ENCODE results near the gene RANBP3.

Gene RANBP3

DNA sequence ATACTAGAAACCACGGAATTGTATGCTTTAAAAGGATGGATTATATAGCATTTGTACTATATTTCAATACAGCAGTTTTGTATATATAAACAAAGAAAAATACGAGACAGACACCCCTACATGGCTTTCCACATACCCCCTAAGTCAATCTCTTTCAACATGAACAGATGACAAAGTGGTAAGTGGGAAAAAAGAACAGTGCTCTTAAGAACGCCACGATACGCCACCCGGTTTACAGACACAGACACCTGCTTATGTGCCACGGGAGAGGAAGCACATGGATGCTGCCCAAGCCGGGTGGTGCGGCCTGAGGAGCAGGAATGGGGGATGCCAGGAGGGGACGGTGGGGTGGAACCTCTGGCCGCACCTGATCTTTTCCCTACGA, 55.8 kb downstream of the RANBP3 start:
- DNase-seq = no peak

DNA sequence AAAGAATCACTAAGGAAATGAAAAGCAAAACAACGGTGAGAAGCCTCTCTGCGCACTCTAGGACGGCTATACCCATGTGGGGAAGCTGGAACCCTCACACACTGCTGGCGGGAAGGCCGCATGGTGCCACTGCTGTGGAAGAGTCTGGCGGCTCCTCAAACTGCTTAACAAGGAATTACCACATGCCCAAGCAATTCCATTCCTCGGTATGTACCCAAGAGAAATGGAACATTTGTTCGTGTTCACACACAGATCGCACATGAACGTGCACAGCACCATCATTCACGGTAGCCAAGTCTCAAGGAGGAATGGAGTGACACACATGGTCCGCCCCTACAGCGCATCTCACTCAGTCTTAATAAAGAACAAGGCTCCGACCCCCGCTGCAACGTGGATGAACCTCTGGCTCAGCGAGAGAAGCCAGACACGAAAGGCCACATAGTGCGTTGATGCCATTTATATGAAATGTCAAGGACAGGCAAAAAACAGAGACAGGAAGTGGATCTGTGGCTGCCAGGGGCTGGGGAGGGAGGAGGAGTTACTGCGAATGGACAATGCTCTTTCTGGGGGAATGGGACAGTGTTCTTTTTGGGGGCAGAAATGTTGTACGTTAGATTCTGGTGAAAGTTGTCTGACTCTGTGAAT, 56.3 kb downstream of the RANBP3 start:
- no peak for DNase-seq

DNA sequence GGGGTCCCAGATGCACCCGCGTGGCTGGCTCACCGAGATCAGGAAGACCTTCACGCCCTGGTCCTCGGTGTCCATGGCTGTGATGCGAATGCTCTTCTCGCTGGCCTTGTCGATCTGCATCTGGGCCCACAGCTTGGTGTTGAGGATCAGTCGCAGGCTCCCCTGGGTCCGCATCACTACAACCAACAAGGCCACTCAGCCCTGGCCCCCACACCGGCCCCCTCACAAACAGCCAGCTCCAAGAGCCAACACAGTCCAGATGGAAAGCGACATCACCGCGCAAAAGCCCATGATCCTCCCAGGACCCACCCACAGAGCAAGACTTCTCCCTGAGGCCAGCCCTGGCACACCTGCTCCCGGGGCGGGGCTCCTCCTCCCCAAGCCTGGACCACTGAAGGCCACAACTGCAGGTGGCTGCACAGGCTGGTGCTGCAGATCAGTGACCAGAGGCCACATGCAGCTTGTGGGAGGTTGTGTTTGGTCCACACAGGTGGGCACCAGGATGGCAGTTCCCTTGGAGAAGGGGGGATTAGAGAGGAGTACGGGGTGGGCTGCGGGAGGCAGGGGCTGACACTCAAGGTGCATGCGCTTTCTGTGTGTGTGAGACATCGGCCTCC, 59.4 kb downstream of the RANBP3 start:
- DNase-seq = no peak

- DNase-seq = no peak
These were observed 60.4 kb downstream of the RANBP3 start for GRCh38 chr19:5917431-5918107.

DNA sequence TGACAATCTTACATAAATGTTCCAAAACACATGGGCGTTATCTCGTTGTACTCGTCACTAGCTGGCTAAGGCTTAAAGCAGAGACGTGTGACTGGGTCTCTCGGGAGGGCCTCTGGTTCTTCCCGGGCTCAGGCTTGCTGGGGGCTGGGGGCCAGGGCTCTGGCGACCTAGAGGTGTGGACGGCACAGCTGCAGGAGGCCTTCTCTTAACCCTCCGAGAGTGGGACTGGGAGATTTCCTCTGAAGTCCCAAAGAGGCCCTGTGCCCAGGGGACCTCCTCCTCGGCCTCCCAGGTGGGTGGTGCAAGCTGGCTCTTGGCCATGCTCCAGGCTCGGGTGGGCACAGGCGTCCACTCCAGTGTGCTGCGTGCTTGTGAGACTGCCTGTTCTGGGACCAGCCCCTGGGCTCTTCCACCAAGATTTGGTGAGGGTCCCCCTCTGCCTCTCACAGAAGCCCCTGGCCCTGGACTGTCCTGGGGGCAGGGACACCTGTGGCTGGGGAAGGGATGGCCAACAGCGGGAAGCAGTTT, 61.7 kb downstream of the RANBP3 start:
- DNase-seq = no peak

- no peak for DNase-seq
These were observed 62.2 kb downstream of the RANBP3 start for GRCh38 chr19:5915782-5916165.

DNA sequence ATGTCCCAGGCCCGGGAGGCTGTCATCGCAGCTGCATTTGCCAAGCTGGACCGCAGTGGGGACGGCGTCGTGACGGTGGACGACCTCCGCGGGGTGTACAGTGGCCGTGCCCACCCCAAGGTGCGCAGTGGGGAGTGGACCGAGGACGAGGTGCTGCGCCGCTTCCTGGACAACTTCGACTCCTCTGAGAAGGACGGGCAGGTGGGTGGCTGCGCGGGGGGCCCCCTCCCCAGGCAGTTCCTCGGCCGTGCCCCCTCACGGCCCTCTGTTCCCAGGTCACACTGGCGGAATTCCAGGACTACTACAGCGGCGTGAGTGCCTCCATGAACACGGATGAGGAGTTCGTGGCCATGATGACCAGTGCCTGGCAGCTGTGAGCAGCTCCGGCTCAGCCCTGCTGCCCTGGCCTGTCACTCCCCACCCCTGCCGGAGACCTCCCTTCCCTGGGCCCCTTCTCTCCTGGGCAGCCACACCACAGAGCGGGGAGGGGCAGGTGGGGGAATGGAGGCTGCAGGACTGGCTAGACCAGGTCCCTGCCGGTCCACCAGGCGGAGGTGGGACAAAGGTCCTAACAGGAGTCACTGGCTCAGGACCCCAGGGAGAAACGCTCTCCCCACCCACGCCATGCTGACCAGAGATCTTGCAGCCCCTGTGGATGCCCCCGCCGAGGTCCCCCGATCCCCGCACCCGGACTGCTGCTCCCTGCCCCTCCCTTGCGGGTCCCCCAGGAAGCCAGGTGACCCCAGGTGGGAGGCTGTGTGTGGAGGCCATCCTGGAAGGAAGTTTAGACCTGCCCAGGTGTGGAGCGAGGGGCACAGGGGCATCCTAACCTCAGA, 62.8 kb downstream of the RANBP3 start:
- DNase-seq = no peak

DNA sequence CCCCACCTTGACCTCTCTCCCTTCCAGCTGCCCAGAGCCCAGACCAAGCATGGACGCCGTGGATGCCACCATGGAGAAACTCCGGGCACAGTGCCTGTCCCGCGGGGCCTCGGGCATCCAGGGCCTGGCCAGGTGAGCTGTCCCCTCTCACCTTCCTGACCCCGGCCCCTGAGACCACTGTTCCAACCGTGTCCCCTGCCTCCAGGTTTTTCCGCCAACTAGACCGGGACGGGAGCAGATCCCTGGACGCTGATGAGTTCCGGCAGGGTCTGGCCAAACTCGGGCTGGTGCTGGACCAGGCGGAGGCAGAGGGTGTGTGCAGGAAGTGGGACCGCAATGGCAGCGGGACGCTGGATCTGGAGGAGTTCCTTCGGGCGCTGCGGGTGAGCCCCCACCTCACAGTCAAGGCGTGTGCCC, 63.6 kb downstream of the RANBP3 start:
- no peak for DNase-seq

- no peak for DNase-seq
These were observed 64.1 kb downstream of the RANBP3 start, which contains the start of gene CAPS for GRCh38 chr19:5913739-5914357. Gene CAPS (plus strand): TSS chr19:5914254. CDS start chr19:5914407, 153 bp downstream.

DNA sequence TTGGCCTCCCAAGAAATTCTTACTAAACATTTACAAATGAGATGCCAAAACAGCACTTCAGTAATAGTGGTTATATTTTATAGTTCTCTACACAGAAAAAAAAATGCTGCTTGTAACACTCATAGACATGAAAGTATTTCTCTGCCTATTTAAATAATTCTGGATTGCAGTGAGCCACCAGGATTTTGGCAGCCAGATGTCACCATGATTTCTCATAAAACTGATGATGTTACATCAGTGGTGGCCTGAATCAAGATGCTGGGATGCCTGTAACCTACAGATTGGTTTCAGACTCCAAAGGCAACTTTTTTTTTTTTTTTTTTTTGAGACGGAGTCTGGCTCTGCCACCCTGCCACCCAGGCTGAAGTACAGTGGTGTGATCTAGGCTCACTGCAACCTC, 66.6 kb downstream of the RANBP3 start:
- DNase-seq = no peak

DNA sequence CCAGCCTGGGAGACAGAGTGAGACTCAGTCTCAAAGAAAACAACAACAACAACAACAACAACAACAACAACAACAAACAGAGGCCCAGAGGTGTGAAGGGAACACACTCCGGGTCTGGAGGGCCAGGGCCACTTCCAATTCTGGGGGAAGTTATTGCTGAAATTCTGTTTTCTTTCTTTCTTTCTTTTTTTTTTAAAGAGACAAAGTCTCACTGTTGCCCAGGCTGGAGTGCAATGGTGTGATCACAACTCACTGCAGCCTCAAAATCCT, 67.4 kb downstream of the RANBP3 start:
- DNase-seq = no peak

DNA sequence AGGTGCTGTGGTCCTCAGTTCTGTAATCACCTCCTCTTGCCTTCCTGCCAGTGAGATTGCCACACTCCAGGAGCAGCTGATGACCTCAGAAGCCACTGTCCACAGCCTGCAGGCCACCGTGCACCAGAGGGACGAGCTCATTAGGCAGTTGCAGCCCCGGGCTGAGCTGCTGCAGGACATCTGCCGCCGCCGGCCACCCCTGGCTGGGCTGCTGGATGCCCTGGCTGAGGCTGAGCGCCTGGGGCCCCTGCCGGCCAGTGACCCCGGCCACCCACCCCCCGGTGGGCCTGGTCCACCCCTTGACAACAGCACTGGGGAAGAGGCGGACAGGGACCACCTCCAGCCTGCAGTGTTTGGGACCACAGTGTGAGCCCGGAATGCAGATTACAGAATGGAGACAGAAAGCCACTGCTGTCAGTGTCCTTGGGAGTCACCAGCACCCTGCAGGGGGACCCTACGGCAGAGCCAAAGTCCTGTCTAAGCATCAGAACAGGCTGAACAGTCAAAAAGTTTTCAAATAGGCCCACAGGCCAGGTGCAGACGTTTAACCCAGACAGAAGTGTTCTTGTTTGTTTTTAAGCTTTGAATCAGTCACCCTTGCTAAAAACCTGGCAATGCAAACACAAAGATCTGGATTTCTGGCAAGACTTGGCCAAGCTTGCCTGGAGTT, 69.0 kb downstream of the RANBP3 start:
- DNase-seq = no peak

- peak; percentile 35 for DNase-seq
These were observed 70.7 kb downstream of the RANBP3 start for GRCh38 chr19:5907241-5907640.

- DNase-seq = no peak
These were observed 72.7 kb downstream of the RANBP3 start for GRCh38 chr19:5905114-5905778.

GRCh38 chr19:5904352-5905113, 73.4 kb downstream of the RANBP3 start, which contains the start of gene VMAC:
Gene VMAC (plus strand): TSS chr19:5904872. CDS start chr19:5904891, 19 bp downstream.
- DNase-seq = peak; percentile 99

- DNase-seq = peak; percentile 99
These were observed 74.2 kb downstream of the RANBP3 start, which contains the start of gene NDUFA11 for GRCh38 chr19:5903624-5904351. Gene NDUFA11 (minus strand): TSS chr19:5903790. CDS start chr19:5903708, 82 bp downstream.

DNA sequence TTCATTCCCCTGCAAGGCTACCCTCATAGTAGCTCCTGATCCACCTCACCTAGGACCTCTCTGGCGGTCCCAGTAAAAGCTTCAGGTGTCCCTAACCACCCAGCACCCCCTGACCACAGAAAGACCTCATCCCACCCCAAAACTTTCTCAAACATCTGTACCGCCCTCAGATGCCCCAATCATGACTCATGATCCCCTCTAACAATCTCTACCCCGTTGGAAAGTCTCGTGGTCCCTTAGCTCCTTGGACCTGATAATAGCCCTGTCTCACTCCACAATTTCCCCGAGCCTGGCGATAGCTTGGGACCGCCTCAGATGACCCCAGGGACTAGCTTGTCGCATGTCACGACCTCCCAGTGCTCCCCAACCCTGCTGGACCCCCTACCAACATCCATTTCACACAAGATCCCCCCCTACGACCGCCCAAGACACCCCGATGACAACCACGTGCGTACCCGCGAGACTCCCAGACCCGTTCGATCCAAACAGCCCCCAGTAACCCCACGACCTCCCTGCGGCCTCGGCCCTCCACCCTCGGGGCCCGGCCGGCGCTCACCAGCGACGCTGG, 74.8 kb downstream of the RANBP3 start:
- DNase-seq = peak; percentile 43

GRCh38 chr19:5900976-5901375, 77.0 kb downstream of the RANBP3 start:
- DNase-seq = no peak

DNA sequence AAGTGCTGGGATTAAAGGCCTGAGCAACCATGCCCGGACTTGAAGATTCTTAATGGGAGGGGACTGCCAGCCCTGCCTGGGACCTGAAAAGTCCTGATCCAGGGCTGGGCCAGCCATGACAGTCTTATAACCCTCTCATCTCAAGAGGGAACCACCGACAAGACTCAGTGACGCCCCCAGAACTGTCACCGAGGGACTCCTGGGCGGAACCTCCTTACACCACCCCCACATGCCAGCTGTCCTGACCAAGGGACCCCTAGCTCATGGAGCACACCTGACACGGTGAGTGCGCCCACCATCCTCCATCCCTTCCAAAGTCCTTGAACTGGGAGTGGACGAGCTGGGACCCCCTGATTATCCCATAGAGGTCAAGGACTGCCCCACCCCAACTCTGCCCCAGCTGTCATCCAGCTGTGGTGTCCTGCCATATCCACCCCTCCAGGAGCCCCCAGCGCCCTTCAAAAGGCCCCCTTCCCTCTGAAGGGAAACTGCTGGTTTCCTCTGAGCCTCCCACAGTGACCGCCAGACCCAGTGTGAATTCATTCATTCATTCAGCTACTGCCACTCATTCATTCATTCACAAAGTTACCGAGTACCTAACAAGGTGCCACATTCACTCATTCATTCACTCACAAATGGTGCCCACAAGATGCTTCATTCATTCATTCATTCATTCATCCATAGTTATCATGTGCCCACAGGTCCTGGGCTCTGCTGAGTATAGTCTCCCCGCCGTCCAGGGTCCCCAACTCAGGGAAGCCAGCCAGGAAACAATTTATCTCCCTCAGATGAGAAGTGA, 78.0 kb downstream of the RANBP3 start:
- no peak for DNase-seq

All from stimulated activated CD8-positive, alpha-beta memory T cell treated with anti-CD3 and anti-CD28 coated beads, Interleukin-4, amount 100 ng/mL, for 48 hours (primary cell).